ENCODE results near the gene C19orf67.

Gene C19orf67

DNA sequence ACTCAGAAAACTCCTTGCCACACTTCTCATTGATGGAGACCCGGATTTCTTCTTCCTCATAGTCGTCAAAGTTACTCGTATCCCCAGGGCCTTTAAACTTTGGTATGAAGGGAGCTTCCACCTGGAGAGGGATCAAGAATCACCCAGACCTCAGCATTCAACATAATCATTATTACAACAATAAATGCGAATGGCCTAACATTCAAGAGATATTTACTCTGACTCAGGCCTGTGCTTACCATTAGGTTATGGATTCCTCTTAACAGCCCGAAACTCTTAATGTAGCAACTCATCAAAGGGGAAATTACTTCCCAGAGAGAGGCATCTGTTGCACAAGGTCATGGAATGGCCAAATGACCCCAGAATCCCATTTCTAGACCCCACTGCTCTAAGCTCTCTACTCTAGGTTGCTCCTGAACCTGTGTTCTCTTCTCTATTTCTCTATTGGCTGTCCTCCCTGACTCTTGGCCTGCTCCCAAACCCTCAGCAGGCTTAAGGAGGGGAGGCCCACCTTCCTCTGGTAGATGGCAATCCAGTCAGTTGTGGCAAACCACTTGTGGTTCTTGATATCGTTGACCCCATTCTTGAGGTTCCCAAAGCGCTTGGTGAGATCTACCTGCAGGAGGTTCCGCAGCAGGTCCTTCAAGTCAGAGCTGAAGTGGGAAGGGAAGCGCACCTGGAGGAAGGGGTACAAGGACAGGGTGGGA is 7.7 kb upstream of the C19orf67 start:
- H3K4me1 ChIP-seq (ENCODE audit: control insufficient read depth in 1 of 2, insufficient read depth in 2 of 2, low read length in 2 of 2), result peaks cover 0 to 16% of the 10 kb centered on the region in 2 donors
- no peaks in the 10 kb centered on the region for H3K27me3 ChIP-seq (ENCODE audit: low read depth, low read length)
- peaks cover 6 to 8% of the 10 kb centered on the region in 2 donors for H3K9me3 ChIP-seq (ENCODE audit: control insufficient read depth in 1 of 2, low read length in 2 of 2)
- no peak overlapping the region for H3K4me3 ChIP-seq (ENCODE audit: low read depth in 1 of 2, low read length in 2 of 2)
- H3K36me3 ChIP-seq (ENCODE audit: control insufficient read depth in 1 of 2, insufficient read depth in 2 of 2, low read length in 2 of 2), result peaks cover 16 to 21% of the 10 kb centered on the region in 2 donors
- H3K27ac ChIP-seq (ENCODE audit: low read length), result no peak overlapping the region

DNA sequence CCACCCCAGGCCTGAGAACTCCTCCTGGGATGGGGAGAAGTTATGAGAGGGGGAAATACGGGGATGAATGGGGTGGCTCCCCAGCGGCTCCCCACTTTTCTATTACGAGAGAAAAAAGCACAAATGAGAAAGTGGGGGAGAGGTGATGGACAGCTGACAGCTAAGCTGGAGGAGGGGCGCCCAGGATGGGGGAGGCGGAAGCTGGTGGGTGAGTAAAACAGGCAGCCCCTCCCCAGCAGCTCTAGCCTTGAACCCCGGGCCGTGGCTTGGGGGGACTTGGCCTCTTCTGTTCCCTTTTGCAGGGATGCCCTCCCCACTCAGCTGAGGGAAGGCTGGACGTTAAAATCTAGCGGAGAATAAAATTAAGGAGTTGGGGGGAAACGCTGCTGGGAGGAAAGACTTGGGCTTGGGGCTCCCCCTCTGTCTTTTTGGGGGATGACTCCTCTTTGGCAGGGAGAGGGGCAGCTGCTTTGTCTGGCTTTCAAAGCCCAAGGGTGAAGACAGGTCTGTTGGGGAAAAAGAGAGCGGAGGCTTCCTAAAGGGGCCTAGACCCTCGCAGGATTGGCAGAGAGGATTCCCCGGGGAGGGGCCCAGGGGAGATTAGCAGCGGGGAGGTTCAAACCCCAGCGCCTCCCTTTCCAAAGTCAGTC is 6.4 kb upstream of the C19orf67 start:
- Histone ChIP-seq H3K27me3 (ENCODE audit: low read depth, low read length) (no peaks in the 10 kb centered on the region), H3K27ac (ENCODE audit: low read length) (peak overlapping the region; percentile 72), H3K4me1 (ENCODE audit: control insufficient read depth in 1 of 2, insufficient read depth in 2 of 2, low read length in 2 of 2) (peaks cover 0 to 16% of the 10 kb centered on the region in 2 donors), H3K9me3 (ENCODE audit: control insufficient read depth in 1 of 2, low read length in 2 of 2) (peaks cover 6 to 8% of the 10 kb centered on the region in 2 donors), H3K36me3 (ENCODE audit: control insufficient read depth in 1 of 2, insufficient read depth in 2 of 2, low read length in 2 of 2) (peaks cover 6 to 14% of the 10 kb centered on the region in 2 donors), H3K4me3 (ENCODE audit: low read depth in 1 of 2, low read length in 2 of 2) (peak overlapping the region; percentile 76 to 81)

DNA sequence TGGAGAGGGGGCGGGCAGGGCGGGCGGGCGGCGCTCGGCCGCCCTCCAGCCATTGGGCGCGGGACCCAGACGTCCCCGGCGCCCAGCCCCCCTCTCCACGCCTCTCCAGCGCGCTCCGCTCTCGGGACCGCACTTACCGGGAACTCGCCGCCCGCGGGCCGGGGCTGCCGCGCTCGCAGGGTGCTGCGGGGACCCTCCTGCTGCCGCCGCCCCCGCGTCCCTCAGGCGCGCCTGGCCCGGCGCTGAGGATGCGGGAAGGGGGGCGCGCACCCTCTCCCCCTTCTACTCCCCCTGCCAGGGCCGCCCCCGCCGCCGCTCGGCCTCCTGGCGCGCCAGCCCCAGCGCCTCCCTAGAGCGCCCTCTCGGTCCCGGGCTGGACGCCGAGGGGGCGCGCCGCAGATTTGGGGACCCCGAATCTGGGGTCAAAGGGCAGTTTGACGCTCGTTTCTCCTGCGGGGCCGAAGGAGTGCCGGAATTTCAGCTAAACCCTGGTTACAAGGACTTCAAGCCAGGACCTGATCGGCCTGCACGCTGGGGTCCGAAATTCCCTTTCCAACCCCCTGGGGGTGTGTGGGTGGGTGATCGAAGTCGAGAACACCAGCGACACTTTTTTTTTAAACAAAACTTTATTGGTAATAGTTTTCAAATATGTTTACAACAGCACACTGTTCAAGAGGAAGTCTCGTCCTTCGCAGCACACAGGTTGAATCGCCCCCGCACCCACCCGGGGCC is 5.7 kb upstream of the C19orf67 start:
- Histone ChIP-seq H3K4me1 (ENCODE audit: control insufficient read depth in 1 of 2, insufficient read depth in 2 of 2, low read length in 2 of 2) (peaks cover 0 to 16% of the 10 kb centered on the region in 2 donors), H3K4me3 (ENCODE audit: low read depth in 1 of 2, low read length in 2 of 2) (peak overlapping the region; percentile 76 to 81), H3K9me3 (ENCODE audit: control insufficient read depth in 1 of 2, low read length in 2 of 2) (peaks cover 6 to 8% of the 10 kb centered on the region in 2 donors), H3K27me3 (ENCODE audit: low read depth, low read length) (no peaks in the 10 kb centered on the region), H3K36me3 (ENCODE audit: control insufficient read depth in 1 of 2, insufficient read depth in 2 of 2, low read length in 2 of 2) (peaks cover 0 to 7% of the 10 kb centered on the region in 2 donors), H3K27ac (ENCODE audit: low read length) (peak overlapping the region; percentile 72)

DNA sequence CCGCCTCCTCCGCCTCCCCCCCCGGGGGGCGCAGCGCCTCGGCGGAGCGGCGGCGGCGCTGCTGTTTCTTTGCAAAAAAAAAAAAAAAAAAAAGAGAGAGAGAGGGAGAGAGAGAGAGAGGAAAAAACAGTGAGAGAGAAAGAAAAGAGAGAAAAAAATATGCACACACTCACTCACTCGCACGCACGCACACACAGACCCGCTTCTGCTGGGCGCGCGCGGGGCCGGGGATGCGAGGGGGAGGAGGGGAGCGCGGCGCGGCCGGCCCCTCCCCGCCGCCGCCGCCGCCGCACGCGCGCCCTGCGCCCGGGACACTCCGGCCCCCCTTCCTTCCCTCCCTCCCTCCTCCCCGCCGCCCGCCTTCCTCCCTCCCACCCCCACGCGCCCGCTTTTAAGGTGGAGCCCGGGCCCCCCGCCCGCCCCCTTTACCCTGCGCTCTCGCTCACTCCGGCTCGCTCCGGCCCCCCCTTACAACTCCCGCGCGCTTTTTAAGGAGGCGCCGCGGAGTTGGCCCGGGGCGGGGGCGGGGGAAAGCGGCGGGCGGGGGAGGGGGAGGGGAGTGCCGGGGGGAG is 5.0 kb upstream of the C19orf67 start, which contains the start of gene SAMD1:
Gene SAMD1, minus strand, starts transcription at position 243 of the 572 bp plus-strand sequence.
- Histone ChIP-seq H3K4me1 (ENCODE audit: control insufficient read depth in 1 of 2, insufficient read depth in 2 of 2, low read length in 2 of 2) (peaks cover 0 to 16% of the 10 kb centered on the region in 2 donors), H3K27ac (ENCODE audit: low read length) (peak within 1 kb of the TSS; percentile 72), H3K4me3 (ENCODE audit: low read depth in 1 of 2, low read length in 2 of 2) (peak within 1 kb of the TSS; percentile 76 to 81), H3K27me3 (ENCODE audit: low read depth, low read length) (no peaks in the 10 kb centered on the region), H3K9me3 (ENCODE audit: control insufficient read depth in 1 of 2, low read length in 2 of 2) (peaks cover 6 to 8% of the 10 kb centered on the region in 2 donors), H3K36me3 (ENCODE audit: control insufficient read depth in 1 of 2, insufficient read depth in 2 of 2, low read length in 2 of 2) (peaks cover 0 to 6% of the 10 kb centered on the region in 2 donors)

DNA sequence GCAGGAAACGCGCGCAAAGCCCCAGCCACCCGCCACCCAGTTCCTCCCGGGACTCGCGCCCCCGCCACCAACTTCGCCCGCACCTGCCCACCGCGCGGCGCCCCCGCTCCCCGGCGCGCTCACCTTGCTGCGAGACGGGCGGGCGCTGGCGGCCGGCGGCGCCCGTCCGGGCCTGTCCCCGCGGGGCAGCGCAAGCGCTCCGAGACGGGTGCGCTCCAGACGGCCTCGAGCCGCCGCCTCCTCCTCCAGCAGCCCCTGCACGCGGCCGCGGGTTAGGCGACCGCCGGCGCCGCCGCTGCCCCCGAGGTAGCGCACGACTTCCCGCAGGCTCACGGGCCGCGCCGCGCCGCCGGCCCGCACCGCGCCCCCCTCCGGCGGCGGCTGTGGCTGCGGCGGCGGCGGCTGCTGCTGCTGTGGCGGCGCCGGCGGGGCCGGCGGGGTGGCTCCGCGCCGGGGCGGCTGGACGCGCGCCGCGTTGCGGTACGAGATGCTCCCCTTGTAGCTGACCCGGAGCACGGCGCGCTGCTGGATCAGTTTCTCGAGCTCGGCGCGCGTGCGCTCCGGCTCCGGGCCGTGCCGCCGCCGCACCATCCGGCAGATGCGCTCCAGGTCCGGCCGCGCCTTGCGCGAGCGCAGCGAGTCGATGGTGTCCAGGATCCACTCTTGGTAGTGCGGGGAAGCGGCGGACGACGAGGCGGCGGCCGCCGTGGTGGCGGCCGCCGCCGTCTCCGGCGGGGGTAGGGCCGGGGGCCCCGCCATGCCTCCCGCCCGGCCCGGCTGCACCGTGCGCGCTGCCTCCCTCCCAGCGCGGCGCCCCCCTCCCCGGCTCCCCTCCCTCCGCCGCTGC is 4.3 kb upstream of the C19orf67 start:
- Histone ChIP-seq H3K36me3 (ENCODE audit: control insufficient read depth in 1 of 2, insufficient read depth in 2 of 2, low read length in 2 of 2) (peaks cover 0 to 6% of the 10 kb centered on the region in 2 donors), H3K4me3 (ENCODE audit: low read depth in 1 of 2, low read length in 2 of 2) (peak overlapping the region in 1 of 2 donors; percentile 57), H3K9me3 (ENCODE audit: control insufficient read depth in 1 of 2, low read length in 2 of 2) (peaks cover 6 to 8% of the 10 kb centered on the region in 2 donors), H3K27ac (ENCODE audit: low read length) (no peak overlapping the region), H3K4me1 (ENCODE audit: control insufficient read depth in 1 of 2, insufficient read depth in 2 of 2, low read length in 2 of 2) (peaks cover 0 to 16% of the 10 kb centered on the region in 2 donors), H3K27me3 (ENCODE audit: low read depth, low read length) (no peaks in the 10 kb centered on the region)

DNA sequence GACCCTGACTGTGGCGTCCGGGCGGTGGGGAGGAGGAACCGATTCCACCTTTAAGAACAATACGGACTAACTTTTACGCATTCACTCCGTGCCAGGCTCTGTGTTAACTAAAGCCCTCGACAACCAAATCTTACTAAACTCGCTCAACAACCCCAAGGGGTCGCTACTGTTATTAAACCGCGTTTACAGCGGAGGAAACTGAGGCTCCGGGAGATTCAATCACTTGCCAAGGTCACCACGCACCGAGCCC is 3.8 kb upstream of the C19orf67 start:
- Histone ChIP-seq H3K36me3 (ENCODE audit: control insufficient read depth in 1 of 2, insufficient read depth in 2 of 2, low read length in 2 of 2) (peaks cover 0 to 6% of the 10 kb centered on the region in 2 donors), H3K27ac (ENCODE audit: low read length) (no peak overlapping the region), H3K27me3 (ENCODE audit: low read depth, low read length) (no peaks in the 10 kb centered on the region), H3K9me3 (ENCODE audit: control insufficient read depth in 1 of 2, low read length in 2 of 2) (peaks cover 6 to 8% of the 10 kb centered on the region in 2 donors), H3K4me3 (ENCODE audit: low read depth in 1 of 2, low read length in 2 of 2) (peak overlapping the region in 1 of 2 donors; percentile 42), H3K4me1 (ENCODE audit: control insufficient read depth in 1 of 2, insufficient read depth in 2 of 2, low read length in 2 of 2) (peaks cover 0 to 16% of the 10 kb centered on the region in 2 donors)

DNA sequence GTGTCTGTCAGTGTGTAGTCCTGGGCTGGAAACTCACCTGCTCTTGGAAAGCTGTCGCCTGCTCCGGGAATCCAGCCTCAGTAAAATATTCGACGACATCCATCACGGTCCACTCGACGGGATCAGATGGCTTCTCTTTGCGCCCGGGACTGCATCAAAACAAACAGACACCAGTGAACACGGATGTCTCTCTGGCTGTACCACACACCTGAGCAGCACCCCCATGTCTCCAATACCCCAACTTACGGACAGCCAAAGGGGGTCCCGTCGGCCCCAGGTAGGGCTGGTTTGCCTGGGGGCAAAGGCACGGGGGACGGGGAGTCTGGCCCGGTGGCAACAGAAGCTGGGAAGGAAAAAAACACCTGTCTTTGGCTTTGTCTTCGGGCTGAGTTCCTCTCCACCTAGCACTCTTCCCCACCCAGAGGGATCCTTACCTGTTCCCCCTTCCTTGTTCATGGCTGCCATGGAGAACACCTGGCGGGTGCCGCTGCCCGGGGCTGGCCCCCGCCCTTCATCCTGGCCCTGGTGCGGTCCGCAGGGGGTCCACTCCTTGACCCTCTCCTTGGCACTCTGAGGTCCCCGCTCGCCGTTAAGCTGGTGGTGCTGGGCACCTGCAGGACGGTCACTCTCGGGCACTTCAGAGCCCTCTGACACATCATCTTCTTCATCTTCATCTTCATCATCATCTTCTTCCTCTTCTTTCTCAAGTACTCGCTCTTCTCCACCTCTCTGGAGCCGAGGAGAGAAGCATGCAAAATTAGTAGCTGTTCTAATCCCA is 3.2 kb upstream of the C19orf67 start:
- Histone ChIP-seq H3K4me3 (ENCODE audit: low read depth in 1 of 2, low read length in 2 of 2) (peak overlapping the region in 1 of 2 donors; percentile 42), H3K4me1 (ENCODE audit: control insufficient read depth in 1 of 2, insufficient read depth in 2 of 2, low read length in 2 of 2) (peaks cover 0 to 16% of the 10 kb centered on the region in 2 donors), H3K9me3 (ENCODE audit: control insufficient read depth in 1 of 2, low read length in 2 of 2) (peaks cover 6 to 8% of the 10 kb centered on the region in 2 donors), H3K36me3 (ENCODE audit: control insufficient read depth in 1 of 2, insufficient read depth in 2 of 2, low read length in 2 of 2) (peaks cover 0 to 6% of the 10 kb centered on the region in 2 donors), H3K27me3 (ENCODE audit: low read depth, low read length) (no peaks in the 10 kb centered on the region), H3K27ac (ENCODE audit: low read length) (no peak overlapping the region)

DNA sequence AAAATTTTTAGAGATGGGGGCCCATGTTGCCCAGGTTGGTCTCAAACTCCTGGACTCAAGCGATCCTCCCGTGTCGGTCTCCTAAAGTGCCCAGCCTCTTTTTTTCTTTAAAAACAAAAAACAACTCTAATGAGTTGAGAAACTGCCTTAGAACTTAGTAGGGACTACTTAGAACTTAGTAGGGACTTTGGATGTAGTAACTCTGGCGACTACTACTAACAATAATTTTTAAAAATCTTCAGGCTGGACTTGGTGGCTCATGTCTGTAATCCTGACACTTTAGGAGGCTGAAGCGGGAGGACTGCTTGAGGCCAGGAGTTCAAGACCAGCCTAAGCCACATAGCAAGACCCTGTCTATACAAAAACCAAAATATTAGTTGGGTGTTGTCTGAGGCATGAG is 515 bp upstream of the C19orf67 start:
- peaks cover 7 to 19% of the 10 kb centered on the region in 2 donors for H3K4me1 ChIP-seq (ENCODE audit: control insufficient read depth in 1 of 2, insufficient read depth in 2 of 2, low read length in 2 of 2)
- H3K27me3 ChIP-seq (ENCODE audit: low read depth, low read length), result no peaks in the 10 kb centered on the region
- H3K9me3 ChIP-seq (ENCODE audit: control insufficient read depth in 1 of 2, low read length in 2 of 2), result no peaks in the 10 kb centered on the region
- H3K27ac ChIP-seq (ENCODE audit: low read length), result no peak overlapping the region
- no peak overlapping the region for H3K4me3 ChIP-seq (ENCODE audit: low read depth in 1 of 2, low read length in 2 of 2)
- peaks cover 0 to 6% of the 10 kb centered on the region in 2 donors for H3K36me3 ChIP-seq (ENCODE audit: control insufficient read depth in 1 of 2, insufficient read depth in 2 of 2, low read length in 2 of 2)

DNA sequence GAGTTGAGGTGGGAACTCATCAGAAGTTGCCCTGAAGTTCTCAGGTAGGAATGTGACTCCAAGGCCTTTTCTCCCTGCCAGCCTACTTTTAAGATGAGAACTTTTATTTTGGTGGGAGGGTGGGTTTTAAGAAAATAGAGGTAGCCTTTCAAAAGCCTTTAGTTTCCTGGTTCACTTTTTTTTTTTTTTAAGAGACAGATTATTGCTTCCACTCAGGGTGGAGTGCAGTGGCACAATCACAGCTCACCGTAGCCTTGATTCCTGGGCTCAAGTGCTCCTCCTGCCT is 3.0 kb downstream of the C19orf67 start:
- H3K36me3 ChIP-seq (ENCODE audit: control insufficient read depth in 1 of 2, insufficient read depth in 2 of 2, low read length in 2 of 2), result no peaks in the 10 kb centered on the region
- peak overlapping the region; percentile 94 for H3K27ac ChIP-seq (ENCODE audit: low read length)
- no peaks in the 10 kb centered on the region for H3K27me3 ChIP-seq (ENCODE audit: low read depth, low read length)
- peaks cover 7 to 18% of the 10 kb centered on the region in 2 donors for H3K4me1 ChIP-seq (ENCODE audit: control insufficient read depth in 1 of 2, insufficient read depth in 2 of 2, low read length in 2 of 2)
- H3K4me3 ChIP-seq (ENCODE audit: low read depth in 1 of 2, low read length in 2 of 2), result peak overlapping the region; percentile 83 to 91
- H3K9me3 ChIP-seq (ENCODE audit: control insufficient read depth in 1 of 2, low read length in 2 of 2), result no peaks in the 10 kb centered on the region
